Thyroid gland (tissue), 4 donors: ENCODE results near the gene S100A9.

ENCODE experiments used
- CTCF ChIP-seq, 6 experiments: fragments of 200-600 bp in 3 of 6; fragments of 450-650 bp in 3 of 6; sonication (generic) in 3 of 6; IDR thresholded peaks; one replicate each; pipeline ENCODE4 v1.5.1; 2016 to 2019; ENCODE audit warnings: antibody characterized with exemption in 6 of 6, mild to moderate bottlenecking in 2 of 6, inconsistent platforms in 1 of 6, moderate library complexity in 1 of 6
- POLR2A ChIP-seq, 2 donors: fragments of 450-650 bp; IDR thresholded peaks; one replicate each; pipeline ENCODE4 v1.6.1; 2017; ENCODE audit warnings: antibody characterized with exemption in 2 of 2, mild to moderate bottlenecking in 2 of 2, moderate library complexity in 1 of 2

DNA sequence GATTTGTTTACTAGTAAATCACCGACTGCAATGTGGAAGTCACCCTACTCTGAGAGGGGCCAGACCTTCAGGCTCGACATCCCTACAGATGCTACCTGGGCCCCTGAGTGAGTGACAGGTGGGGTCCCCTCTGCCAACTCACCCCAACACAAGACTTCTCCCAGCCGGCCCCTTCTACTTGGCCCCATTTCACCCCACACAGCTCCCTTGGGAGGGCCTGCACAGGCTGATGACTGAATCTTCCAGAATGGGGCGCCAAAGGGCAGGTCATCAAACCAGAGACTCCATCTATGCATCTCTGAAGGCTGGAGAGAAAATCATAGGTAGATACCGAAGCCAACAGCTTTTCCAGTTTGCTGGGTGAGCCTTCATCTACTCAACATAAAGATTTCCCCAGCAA lies 42.6 kb downstream of the S100A9 start:
- TF ChIP-seq POLR2A (IDR thresholded peaks at IDR 0.05) (no peak), CTCF (IDR thresholded peaks at IDR 0.05) (no peak)
